ENCODE results near the gene QSOX2. TPM values are rescaled to one million over a fixed set of nuclear protein-coding genes. Genes with fewer than 3 reads are reported as not detected.

The QSOX2 gene
- total RNA-seq, 1 donor, result 7.1 TPM

- TF ChIP-seq CTCF (IDR thresholded peaks at IDR 0.05; ENCODE audit: insufficient read depth, low read length), result no peak
- no peak overlapping the region for H3K4me3 ChIP-seq (ENCODE audit: low read depth, low read length)
- DNase-seq (ENCODE audit: low read depth), result peak; percentile 2
These were observed 73.7 kb downstream of the QSOX2 start for GRCh38 chr9:136171801-136172411.

- DNase-seq (ENCODE audit: low read depth), result no peak
- H3K4me3 ChIP-seq (ENCODE audit: low read depth, low read length), result no peak overlapping the region
- TF ChIP-seq CTCF (IDR thresholded peaks at IDR 0.05; ENCODE audit: insufficient read depth, low read length), result no peak
These were observed 74.4 kb downstream of the QSOX2 start for GRCh38 chr9:136171009-136171800.

- peak; percentile 8 for DNase-seq (ENCODE audit: low read depth)
- no peak overlapping the region for H3K4me3 ChIP-seq (ENCODE audit: low read depth, low read length)
- peak; percentile 85 for TF ChIP-seq CTCF (IDR thresholded peaks at IDR 0.05; ENCODE audit: insufficient read depth, low read length)
These were observed 75.4 kb downstream of the QSOX2 start for GRCh38 chr9:136170006-136170901.

GRCh38 chr9:136169495-136169894 is 76.1 kb downstream of the QSOX2 start:
- TF ChIP-seq CTCF (IDR thresholded peaks at IDR 0.05; ENCODE audit: insufficient read depth, low read length), result no peak
- H3K4me3 ChIP-seq (ENCODE audit: low read depth, low read length), result no peak overlapping the region
- no peak for DNase-seq (ENCODE audit: low read depth)

- H3K4me3 ChIP-seq (ENCODE audit: low read depth, low read length), result no peak overlapping the region
- no peak for DNase-seq (ENCODE audit: low read depth)
- TF ChIP-seq CTCF (IDR thresholded peaks at IDR 0.05; ENCODE audit: insufficient read depth, low read length), result no peak
These were observed 82.3 kb downstream of the QSOX2 start for GRCh38 chr9:136163248-136163850.

GRCh38 chr9:136160995-136161610 is 84.5 kb downstream of the QSOX2 start:
- no peak overlapping the region for H3K4me3 ChIP-seq (ENCODE audit: low read depth, low read length)
- TF ChIP-seq CTCF (IDR thresholded peaks at IDR 0.05; ENCODE audit: insufficient read depth, low read length), result no peak
- DNase-seq (ENCODE audit: low read depth), result no peak
